Anterior cingulate cortex (tissue), 58 donors: ENCODE measurements around the gene PTPRN2.

Source experiments
- DNase-seq, 58 donors: peaks; one replicate each; lab custom pipeline; 2025; lab: John Stamatoyannopoulos, UW

Gene PTPRN2

GRCh38 chr7:157976406-157976805, 611.2 kb downstream of the PTPRN2 start:
- no peak for DNase-seq

- no peak for DNase-seq
Observed at GRCh38 chr7:157975401-157976372, 611.9 kb downstream of the PTPRN2 start.

- DNase-seq, result no peak
Observed at GRCh38 chr7:157974678-157975230, 612.9 kb downstream of the PTPRN2 start.

- no peak for DNase-seq
Observed at GRCh38 chr7:157973971-157974677, 613.5 kb downstream of the PTPRN2 start.

GRCh38 chr7:157972914-157973313, 614.7 kb downstream of the PTPRN2 start:
- no peak for DNase-seq

GRCh38 chr7:157971501-157971900, 616.1 kb downstream of the PTPRN2 start:
- DNase-seq, result no peak

- DNase-seq, result no peak
Observed at GRCh38 chr7:157970744-157971143, 616.9 kb downstream of the PTPRN2 start.

- DNase-seq, result no peak
Observed at GRCh38 chr7:157969995-157970394, 617.6 kb downstream of the PTPRN2 start.

GRCh38 chr7:157966490-157966889, 621.1 kb downstream of the PTPRN2 start:
- no peak for DNase-seq

GRCh38 chr7:157964521-157964920, 623.1 kb downstream of the PTPRN2 start:
- no peak for DNase-seq

- DNase-seq, result no peak
Observed at GRCh38 chr7:157964016-157964415, 623.6 kb downstream of the PTPRN2 start.

- no peak for DNase-seq
Observed at GRCh38 chr7:157963526-157963925, 624.1 kb downstream of the PTPRN2 start.

- no peak for DNase-seq
Observed at GRCh38 chr7:157962458-157963306, 624.9 kb downstream of the PTPRN2 start.

- no peak for DNase-seq
Observed at GRCh38 chr7:157961731-157962457, 625.7 kb downstream of the PTPRN2 start.

- DNase-seq, result no peak
Observed at GRCh38 chr7:157955348-157955999, 632.1 kb downstream of the PTPRN2 start.

GRCh38 chr7:157954901-157955300, 632.7 kb downstream of the PTPRN2 start:
- no peak for DNase-seq

GRCh38 chr7:157952841-157953645, 634.6 kb downstream of the PTPRN2 start:
- peak in 4 of 58 donors; percentile 7 to 32 (median 22) for DNase-seq

GRCh38 chr7:157952050-157952667, 635.5 kb downstream of the PTPRN2 start:
- DNase-seq, result no peak
